GM23338 (cell line): ENCODE results near the gene IRF2. TPM values are rescaled to one million over a fixed set of nuclear protein-coding genes. Genes with fewer than 3 reads are reported as not detected.

Source experiments
- ATAC-seq: fragments of 200-7000 bp; cut with Tn5 transposase; 3 replicates; pipeline ENCODE4 v1.9.1; 2020
- DNase-seq: peaks from one replicate; pipeline ENCODE4 v3.0.0-alpha.2; 2015; ENCODE audit warnings: low spot score
- H2AFZ ChIP-seq: fragments of 200-600 bp; sonication (generic); 2 replicates; pipeline ENCODE4 v1.8.0; 2016; ENCODE audit warnings: antibody characterized with exemption, mild to moderate bottlenecking, moderate library complexity
- H3F3A ChIP-seq: fragments of 200-600 bp; sonication (generic); replicated peaks from 2 replicates; pipeline ENCODE4 v1.8.0; 2017; ENCODE audit warnings: antibody characterized with exemption, mixed run types, low read depth
- H3K27ac ChIP-seq: fragments of 200-600 bp; sonication (generic); 2 replicates; pipeline ENCODE4 v1.6.1; 2016; ENCODE audit warnings: low read depth
- H3K27me3 ChIP-seq: fragments of 200-600 bp; sonication (generic); 2 replicates; pipeline ENCODE4 v1.8.0; 2016; ENCODE audit warnings: mild to moderate bottlenecking, mixed run types, moderate library complexity; ENCODE audit not compliant: insufficient read depth
- H3K36me3 ChIP-seq: fragments of 200-600 bp; sonication (generic); 2 replicates; pipeline ENCODE4 v1.8.0; 2016; ENCODE audit warnings: mild to moderate bottlenecking; ENCODE audit not compliant: insufficient read depth
- H3K4me1 ChIP-seq: fragments of 200-600 bp; sonication (generic); 2 replicates; pipeline ENCODE4 v1.8.0; 2016; ENCODE audit warnings: mild to moderate bottlenecking, moderate library complexity; ENCODE audit not compliant: insufficient read depth
- H3K4me2 ChIP-seq: fragments of 200-600 bp; sonication (generic); 2 replicates; pipeline ENCODE4 v1.7.1; 2017; ENCODE audit warnings: mixed run types
- H3K4me3 ChIP-seq: fragments of 200-600 bp; sonication (generic); 2 replicates; pipeline ENCODE4 v1.6.1; 2016; ENCODE audit warnings: mixed run types
- H3K79me2 ChIP-seq: fragments of 200-600 bp; sonication (generic); replicated peaks from 2 replicates; pipeline ENCODE4 v1.8.0; 2017; ENCODE audit warnings: mild to moderate bottlenecking; ENCODE audit not compliant: insufficient read depth
- H3K9me2 ChIP-seq: fragments of 200-600 bp; sonication (generic); 2 replicates; pipeline ENCODE4 v1.8.0; 2017; ENCODE audit not compliant: insufficient read depth
- H4K20me1 ChIP-seq: fragments of 200-600 bp; sonication (generic); replicated peaks from 2 replicates; pipeline ENCODE4 v1.8.0; 2017; ENCODE audit warnings: mild to moderate bottlenecking; ENCODE audit not compliant: insufficient read depth
- H3K27ac Mint-ChIP-seq: 2 replicates; pipeline ENCODE4 v1.8.0; 2020; ENCODE audit warnings: inconsistent platforms, mild to moderate bottlenecking, moderate library complexity, mixed read lengths
- H3K27me3 Mint-ChIP-seq: 3 replicates; pipeline ENCODE4 v1.8.0; 2022; ENCODE audit warnings: low read depth, mild to moderate bottlenecking, moderate library complexity, mixed read lengths, inconsistent platforms; ENCODE audit not compliant: insufficient read depth, poor library complexity
- H3K36me3 Mint-ChIP-seq: 3 replicates; pipeline ENCODE4 v1.8.0; 2021; ENCODE audit warnings: low read depth, mild to moderate bottlenecking, inconsistent platforms, moderate library complexity, mixed read lengths
- H3K4me1 Mint-ChIP-seq: 3 replicates; pipeline ENCODE4 v1.8.0; 2020; ENCODE audit warnings: mild to moderate bottlenecking, inconsistent platforms, mixed read lengths
- H3K4me3 Mint-ChIP-seq: 3 replicates; pipeline ENCODE4 v1.8.0; 2021; ENCODE audit warnings: moderate library complexity, mild to moderate bottlenecking, inconsistent platforms, mixed read lengths
- H3K9me3 Mint-ChIP-seq: 3 replicates; pipeline ENCODE4 v1.8.0; 2020; ENCODE audit warnings: moderate library complexity, mild to moderate bottlenecking, inconsistent platforms, mixed read lengths
- CREB1 ChIP-seq: fragments of 250-450 bp; sonication (Bioruptor Pico); IDR thresholded peaks from 2 replicates; pipeline ENCODE4 v1.5.0; 2020; ENCODE audit warnings: low read depth, mild to moderate bottlenecking, moderate library complexity
- EZH2phosphoT487 ChIP-seq: fragments of 200-600 bp; sonication (generic); IDR thresholded peaks from one replicate; pipeline ENCODE4 v1.8.1; 2018; ENCODE audit warnings: antibody characterized with exemption; ENCODE audit not compliant: unreplicated experiment
- POLR2AphosphoS5 ChIP-seq: IDR thresholded peaks from 2 replicates; pipeline ENCODE4 v1.6.1; 2016; ENCODE audit warnings: antibody characterized with exemption, low read depth
- STAT1 ChIP-seq: IDR thresholded peaks from one replicate; pipeline ENCODE4 v1.6.1; 2016; ENCODE audit warnings: antibody characterized with exemption; ENCODE audit not compliant: unreplicated experiment
- ZNF331 ChIP-seq: fragments of 250-450 bp; sonication (Bioruptor Pico); IDR thresholded peaks from 2 replicates; pipeline ENCODE4 v1.5.0; 2020; ENCODE audit warnings: low read depth, mild to moderate bottlenecking, moderate library complexity
- polyA plus RNA-seq: library from polyadenylated mRNA; unstranded; fragments of >200 nt; fragmentation: Nextera tagmentation; extraction: Ambion mirVana; gene quantifications from 2 replicates; pipeline ENCODE4 v1.2.1, GENCODE V29; 2016
- total RNA-seq: library from RNA; depleted of rRNA; stranded (reverse); fragments of >200 nt; shearing (Covaris generic); gene quantifications from 2 replicates; pipeline ENCODE4 v1.2.3, GENCODE V29; 2014
- TF ChIP-seq, protein P1 (sequence below): fragments of 250-450 bp; sonication (Bioruptor Pico); IDR thresholded peaks from 2 replicates; pipeline ENCODE4 v1.5.0; 2020; ENCODE audit warnings: mild to moderate bottlenecking, moderate library complexity
- TF ChIP-seq, protein P2 (sequence below): IDR thresholded peaks from 2 replicates; pipeline ENCODE4 v1.6.1; 2016; ENCODE audit warnings: antibody characterized with exemption
- TF ChIP-seq, protein P3 (sequence below): IDR thresholded peaks from one replicate; pipeline ENCODE4 v1.6.1; 2018; ENCODE audit warnings: antibody characterized with exemption; ENCODE audit not compliant: unreplicated experiment
- TF ChIP-seq, protein P4 (sequence below), 2 experiments: fragments of 200-600 bp in 1 of 2; sonication (generic) in 1 of 2; conservative IDR thresholded peaks; 2 replicates each; pipeline versions ENCODE4 v1.5.1 to v1.6.1; 2016 to 2017; ENCODE audit warnings: antibody characterized with exemption in 2 of 2, low read depth in 2 of 2, mild to moderate bottlenecking in 2 of 2, moderate library complexity in 1 of 2

IRF2 gene
- total and polyA plus RNA-seq, 2 experiments from 2014 or later = 14.7 to 15.0 TPM

DNA sequence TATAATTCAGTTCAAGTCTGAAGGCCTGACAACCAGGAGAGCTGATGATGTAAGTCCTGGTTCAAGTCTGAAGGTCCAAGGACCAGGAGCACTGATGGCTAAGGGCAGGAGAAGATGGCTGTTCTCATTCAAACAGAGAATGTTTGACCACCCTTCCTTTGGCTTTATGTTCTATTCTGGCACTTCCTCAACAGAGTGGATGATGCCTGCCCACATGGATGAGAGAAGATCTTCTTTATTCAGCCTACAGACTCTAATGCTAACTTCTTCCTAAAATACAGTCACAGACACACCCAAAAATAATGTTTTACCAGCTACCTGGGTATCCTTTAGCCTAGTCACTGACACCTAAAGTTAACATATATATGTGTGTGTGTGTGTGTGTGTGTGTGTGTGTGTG, 25.6 kb upstream of the IRF2 start:
- H3K79me2 ChIP-seq = no peaks in the 10 kb centered on the region
- H3K4me1 ChIP-seq = no peaks in the 10 kb centered on the region
- H3K4me2 ChIP-seq = no peak overlapping the region
- H3K4me1 Mint-ChIP-seq = no peaks in the 10 kb centered on the region
- peaks cover 6% of the 10 kb centered on the region for H3K27me3 Mint-ChIP-seq
- no peak overlapping the region for H3K4me3 Mint-ChIP-seq
- no peaks in the 10 kb centered on the region for H3K36me3 Mint-ChIP-seq
- TF ChIP-seq, protein P1, sequence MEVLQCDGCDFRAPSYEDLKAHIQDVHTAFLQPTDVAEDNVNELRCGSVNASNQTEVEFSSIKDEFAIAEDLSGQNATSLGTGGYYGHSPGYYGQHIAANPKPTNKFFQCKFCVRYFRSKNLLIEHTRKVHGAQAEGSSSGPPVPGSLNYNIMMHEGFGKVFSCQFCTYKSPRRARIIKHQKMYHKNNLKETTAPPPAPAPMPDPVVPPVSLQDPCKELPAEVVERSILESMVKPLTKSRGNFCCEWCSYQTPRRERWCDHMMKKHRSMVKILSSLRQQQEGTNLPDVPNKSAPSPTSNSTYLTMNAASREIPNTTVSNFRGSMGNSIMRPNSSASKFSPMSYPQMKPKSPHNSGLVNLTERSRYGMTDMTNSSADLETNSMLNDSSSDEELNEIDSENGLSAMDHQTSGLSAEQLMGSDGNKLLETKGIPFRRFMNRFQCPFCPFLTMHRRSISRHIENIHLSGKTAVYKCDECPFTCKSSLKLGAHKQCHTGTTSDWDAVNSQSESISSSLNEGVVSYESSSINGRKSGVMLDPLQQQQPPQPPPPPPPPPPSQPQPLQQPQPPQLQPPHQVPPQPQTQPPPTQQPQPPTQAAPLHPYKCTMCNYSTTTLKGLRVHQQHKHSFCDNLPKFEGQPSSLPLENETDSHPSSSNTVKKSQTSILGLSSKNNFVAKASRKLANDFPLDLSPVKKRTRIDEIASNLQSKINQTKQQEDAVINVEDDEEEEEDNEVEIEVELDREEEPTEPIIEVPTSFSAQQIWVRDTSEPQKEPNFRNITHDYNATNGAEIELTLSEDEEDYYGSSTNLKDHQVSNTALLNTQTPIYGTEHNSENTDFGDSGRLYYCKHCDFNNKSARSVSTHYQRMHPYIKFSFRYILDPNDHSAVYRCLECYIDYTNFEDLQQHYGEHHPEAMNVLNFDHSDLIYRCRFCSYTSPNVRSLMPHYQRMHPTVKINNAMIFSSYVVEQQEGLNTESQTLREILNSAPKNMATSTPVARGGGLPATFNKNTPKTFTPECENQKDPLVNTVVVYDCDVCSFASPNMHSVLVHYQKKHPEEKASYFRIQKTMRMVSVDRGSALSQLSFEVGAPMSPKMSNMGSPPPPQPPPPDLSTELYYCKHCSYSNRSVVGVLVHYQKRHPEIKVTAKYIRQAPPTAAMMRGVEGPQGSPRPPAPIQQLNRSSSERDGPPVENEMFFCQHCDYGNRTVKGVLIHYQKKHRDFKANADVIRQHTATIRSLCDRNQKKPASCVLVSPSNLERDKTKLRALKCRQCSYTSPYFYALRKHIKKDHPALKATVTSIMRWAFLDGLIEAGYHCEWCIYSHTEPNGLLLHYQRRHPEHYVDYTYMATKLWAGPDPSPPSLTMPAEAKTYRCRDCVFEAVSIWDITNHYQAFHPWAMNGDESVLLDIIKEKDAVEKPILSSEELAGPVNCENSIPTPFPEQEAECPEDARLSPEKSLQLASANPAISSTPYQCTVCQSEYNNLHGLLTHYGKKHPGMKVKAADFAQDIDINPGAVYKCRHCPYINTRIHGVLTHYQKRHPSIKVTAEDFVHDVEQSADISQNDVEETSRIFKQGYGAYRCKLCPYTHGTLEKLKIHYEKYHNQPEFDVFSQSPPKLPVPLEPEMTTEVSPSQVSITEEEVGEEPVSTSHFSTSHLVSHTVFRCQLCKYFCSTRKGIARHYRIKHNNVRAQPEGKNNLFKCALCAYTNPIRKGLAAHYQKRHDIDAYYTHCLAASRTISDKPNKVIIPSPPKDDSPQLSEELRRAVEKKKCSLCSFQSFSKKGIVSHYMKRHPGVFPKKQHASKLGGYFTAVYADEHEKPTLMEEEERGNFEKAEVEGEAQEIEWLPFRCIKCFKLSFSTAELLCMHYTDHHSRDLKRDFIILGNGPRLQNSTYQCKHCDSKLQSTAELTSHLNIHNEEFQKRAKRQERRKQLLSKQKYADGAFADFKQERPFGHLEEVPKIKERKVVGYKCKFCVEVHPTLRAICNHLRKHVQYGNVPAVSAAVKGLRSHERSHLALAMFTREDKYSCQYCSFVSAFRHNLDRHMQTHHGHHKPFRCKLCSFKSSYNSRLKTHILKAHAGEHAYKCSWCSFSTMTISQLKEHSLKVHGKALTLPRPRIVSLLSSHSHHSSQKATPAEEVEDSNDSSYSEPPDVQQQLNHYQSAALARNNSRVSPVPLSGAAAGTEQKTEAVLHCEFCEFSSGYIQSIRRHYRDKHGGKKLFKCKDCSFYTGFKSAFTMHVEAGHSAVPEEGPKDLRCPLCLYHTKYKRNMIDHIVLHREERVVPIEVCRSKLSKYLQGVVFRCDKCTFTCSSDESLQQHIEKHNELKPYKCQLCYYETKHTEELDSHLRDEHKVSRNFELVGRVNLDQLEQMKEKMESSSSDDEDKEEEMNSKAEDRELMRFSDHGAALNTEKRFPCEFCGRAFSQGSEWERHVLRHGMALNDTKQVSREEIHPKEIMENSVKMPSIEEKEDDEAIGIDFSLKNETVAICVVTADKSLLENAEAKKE = no peak
- TF ChIP-seq EZH2phosphoT487 (no peak), STAT1 (no peak), CREB1 (no peak), ZNF331 (CRISPR knock-in tag) (no peak), POLR2AphosphoS5 (no peak)
- TF ChIP-seq, protein P2, sequence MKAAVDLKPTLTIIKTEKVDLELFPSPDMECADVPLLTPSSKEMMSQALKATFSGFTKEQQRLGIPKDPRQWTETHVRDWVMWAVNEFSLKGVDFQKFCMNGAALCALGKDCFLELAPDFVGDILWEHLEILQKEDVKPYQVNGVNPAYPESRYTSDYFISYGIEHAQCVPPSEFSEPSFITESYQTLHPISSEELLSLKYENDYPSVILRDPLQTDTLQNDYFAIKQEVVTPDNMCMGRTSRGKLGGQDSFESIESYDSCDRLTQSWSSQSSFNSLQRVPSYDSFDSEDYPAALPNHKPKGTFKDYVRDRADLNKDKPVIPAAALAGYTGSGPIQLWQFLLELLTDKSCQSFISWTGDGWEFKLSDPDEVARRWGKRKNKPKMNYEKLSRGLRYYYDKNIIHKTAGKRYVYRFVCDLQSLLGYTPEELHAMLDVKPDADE = no peak
- TF ChIP-seq, protein P3, sequence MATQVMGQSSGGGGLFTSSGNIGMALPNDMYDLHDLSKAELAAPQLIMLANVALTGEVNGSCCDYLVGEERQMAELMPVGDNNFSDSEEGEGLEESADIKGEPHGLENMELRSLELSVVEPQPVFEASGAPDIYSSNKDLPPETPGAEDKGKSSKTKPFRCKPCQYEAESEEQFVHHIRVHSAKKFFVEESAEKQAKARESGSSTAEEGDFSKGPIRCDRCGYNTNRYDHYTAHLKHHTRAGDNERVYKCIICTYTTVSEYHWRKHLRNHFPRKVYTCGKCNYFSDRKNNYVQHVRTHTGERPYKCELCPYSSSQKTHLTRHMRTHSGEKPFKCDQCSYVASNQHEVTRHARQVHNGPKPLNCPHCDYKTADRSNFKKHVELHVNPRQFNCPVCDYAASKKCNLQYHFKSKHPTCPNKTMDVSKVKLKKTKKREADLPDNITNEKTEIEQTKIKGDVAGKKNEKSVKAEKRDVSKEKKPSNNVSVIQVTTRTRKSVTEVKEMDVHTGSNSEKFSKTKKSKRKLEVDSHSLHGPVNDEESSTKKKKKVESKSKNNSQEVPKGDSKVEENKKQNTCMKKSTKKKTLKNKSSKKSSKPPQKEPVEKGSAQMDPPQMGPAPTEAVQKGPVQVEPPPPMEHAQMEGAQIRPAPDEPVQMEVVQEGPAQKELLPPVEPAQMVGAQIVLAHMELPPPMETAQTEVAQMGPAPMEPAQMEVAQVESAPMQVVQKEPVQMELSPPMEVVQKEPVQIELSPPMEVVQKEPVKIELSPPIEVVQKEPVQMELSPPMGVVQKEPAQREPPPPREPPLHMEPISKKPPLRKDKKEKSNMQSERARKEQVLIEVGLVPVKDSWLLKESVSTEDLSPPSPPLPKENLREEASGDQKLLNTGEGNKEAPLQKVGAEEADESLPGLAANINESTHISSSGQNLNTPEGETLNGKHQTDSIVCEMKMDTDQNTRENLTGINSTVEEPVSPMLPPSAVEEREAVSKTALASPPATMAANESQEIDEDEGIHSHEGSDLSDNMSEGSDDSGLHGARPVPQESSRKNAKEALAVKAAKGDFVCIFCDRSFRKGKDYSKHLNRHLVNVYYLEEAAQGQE = no peak
- TF ChIP-seq, protein P4, sequence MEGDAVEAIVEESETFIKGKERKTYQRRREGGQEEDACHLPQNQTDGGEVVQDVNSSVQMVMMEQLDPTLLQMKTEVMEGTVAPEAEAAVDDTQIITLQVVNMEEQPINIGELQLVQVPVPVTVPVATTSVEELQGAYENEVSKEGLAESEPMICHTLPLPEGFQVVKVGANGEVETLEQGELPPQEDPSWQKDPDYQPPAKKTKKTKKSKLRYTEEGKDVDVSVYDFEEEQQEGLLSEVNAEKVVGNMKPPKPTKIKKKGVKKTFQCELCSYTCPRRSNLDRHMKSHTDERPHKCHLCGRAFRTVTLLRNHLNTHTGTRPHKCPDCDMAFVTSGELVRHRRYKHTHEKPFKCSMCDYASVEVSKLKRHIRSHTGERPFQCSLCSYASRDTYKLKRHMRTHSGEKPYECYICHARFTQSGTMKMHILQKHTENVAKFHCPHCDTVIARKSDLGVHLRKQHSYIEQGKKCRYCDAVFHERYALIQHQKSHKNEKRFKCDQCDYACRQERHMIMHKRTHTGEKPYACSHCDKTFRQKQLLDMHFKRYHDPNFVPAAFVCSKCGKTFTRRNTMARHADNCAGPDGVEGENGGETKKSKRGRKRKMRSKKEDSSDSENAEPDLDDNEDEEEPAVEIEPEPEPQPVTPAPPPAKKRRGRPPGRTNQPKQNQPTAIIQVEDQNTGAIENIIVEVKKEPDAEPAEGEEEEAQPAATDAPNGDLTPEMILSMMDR (conservative IDR thresholded peaks at IDR 0.05; ENCODE audit: low read depth in 2 of 2) = no peak
- no peaks in the 10 kb centered on the region for H3F3A ChIP-seq
- DNase-seq (no peak), ATAC-seq (no peak)
- H3K9me3 Mint-ChIP-seq = no peaks in the 10 kb centered on the region; the same call in 1 of the 3 replicates
- no peaks in the 10 kb centered on the region for H3K9me2 ChIP-seq
- H3K4me3 ChIP-seq = no peak overlapping the region
- H3K27me3 ChIP-seq = no peaks in the 10 kb centered on the region
- H3K27ac ChIP-seq = no peak overlapping the region
- H3K36me3 ChIP-seq = no peaks in the 10 kb centered on the region
- H4K20me1 ChIP-seq = no peaks in the 10 kb centered on the region
- no peak overlapping the region for H2AFZ ChIP-seq
- no peak overlapping the region for H3K27ac Mint-ChIP-seq
